Kidney glomerular epithelial cell (primary cell): Measurements from ENCODE around the gene ARHGEF10L.

Experiments used
- DNase-seq: peaks from one replicate; lab custom pipeline; 2025; lab: John Stamatoyannopoulos, UW

Gene ARHGEF10L

DNA sequence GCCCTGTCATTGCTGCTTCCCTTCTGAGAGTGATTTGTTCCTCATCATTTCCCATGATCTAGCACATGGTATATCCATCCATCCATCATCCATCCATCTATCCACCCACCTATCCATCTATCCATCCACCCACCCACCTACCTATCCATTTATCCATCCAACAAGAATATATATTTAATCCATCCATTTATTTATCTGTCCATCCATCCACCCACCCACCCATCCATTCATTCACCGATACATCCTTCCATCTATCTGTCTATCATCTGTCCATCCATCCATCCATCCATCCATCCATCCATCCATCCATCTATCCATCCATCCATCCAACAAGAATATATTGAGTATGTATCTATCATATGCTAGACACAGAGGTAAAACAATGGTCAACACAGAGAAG is 115.7 kb downstream of the ARHGEF10L start:
- no peak for DNase-seq

DNA sequence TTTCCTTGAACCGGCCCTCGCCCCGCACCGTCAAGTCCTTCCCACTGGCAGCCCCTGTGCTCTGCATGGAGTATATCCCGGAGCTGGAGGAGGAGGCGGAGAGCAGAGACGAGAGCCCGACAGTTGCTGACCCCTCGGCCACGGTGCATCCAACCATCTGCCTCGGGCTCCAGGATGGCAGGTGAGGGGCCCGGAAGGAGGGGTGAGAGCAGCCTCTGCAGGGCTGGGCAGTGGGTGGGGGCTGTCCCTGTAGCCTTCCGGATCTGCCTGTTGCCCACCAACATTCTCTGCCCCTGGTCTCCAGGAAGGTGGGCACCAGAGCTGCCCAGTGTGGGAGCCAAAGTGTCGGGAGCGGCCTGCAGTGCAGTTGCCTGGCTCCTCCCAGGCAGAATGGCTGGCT is 116.4 kb downstream of the ARHGEF10L start:
- DNase-seq, result no peak

DNA sequence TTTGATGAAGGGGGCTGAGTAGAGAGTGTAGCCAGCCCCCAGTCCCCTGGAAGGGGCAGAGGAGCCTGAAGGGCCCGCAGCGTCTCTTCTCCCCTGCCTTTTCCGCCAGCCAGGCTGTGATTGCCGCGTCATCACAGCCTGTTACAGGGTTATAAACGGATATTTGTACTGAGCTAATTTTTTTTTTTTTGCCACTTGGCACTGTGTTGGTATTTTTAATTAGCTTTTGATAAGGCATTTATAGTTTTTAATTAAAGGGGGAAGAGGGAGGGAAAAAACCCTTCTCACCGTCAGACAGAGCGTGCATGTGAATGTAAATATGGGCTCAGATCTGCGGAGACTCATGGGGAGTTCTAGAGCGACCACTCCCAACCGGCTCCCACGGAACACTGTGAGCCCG is 117.9 kb downstream of the ARHGEF10L start:
- no peak for DNase-seq

DNA sequence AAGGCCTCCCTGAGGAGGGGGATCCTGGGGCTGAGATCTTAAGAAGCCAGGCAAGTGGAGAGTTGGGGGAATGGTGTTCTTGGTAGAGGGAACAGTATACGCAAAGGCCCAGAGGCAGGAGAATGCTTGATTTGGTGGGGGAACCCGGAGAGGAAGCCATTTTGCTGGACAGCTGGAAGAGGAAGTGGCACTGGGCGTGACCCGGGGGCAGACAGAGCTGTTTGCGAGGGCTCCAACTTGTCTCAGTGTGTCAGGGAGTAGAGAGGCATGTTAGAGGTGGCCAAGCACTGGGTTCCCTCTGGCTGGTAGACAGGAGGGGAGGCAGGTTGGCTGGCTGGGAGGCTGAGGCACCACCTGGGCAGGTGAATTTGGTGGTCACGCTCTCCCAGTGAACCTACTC is 119.3 kb downstream of the ARHGEF10L start:
- DNase-seq, result no peak

DNA sequence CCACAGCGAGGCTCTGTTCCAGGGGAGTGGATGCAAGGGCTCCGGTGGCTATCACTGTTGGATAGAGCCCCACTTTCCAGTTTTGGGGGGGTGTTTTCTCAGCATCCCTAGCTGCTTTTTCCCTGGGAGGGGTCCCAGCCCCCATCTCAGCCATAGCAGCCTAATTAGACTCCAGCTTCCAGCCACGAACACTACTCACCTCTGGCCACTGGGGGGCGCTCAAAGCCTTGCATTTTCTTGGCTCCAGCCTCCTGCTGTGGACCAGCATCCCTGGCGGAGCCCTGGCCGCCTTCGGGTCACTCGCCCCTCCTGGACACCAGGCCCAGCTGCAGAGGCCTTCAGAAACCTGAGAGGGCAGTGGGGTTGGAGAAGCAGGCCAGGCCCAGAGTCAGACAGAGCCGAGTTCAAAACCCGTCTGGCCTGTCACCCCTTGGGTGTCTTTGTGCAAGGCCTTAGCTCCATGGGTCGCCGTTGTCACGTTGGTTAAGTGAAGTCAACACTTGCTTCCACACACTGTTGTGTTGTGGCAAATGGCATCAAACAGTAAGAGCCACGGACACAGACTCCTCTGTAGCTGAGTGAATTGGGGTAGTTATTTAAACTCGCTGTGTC is 122.2 kb downstream of the ARHGEF10L start:
- peak; percentile 2 for DNase-seq

DNA sequence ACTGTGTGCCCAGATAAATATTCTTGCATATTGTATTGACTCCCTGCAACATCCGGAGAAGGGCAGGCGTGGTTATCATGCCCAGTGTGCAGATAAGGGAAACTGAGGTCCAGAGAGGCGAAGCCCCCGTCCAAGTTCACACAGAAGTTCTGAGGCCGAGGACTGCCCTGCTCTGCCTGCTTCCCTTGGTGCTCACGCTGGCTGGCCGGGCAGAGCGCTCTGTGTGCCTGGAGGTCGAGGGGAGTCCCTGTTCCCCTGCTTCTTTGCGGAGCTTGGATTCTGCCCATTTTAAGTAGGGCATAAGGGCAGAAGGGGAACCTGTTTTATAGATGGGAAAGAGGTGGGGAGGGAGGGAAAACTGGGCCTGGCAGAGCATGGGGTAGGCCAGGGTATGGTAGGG is 122.8 kb downstream of the ARHGEF10L start:
- DNase-seq, result no peak

DNA sequence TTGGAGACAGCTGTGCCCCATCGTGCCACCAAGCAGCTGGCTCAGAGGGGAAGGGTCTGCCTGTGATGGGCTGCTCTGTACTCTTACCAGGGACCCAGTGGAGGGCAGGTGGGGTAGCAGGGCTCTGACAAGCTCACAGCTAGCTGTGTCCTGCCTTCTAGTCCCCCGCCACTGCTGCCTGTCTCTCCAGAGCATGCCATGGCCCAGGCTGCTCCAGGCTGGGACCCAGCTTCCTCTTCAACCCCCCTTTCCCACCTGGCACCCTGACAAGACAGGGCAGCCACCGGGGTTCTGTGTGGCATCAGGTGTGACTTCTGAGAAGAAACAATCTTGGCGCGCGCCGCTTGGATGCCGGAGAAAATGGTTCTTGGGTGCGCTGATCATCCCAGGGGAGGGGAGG is 123.3 kb downstream of the ARHGEF10L start:
- DNase-seq, result no peak

DNA sequence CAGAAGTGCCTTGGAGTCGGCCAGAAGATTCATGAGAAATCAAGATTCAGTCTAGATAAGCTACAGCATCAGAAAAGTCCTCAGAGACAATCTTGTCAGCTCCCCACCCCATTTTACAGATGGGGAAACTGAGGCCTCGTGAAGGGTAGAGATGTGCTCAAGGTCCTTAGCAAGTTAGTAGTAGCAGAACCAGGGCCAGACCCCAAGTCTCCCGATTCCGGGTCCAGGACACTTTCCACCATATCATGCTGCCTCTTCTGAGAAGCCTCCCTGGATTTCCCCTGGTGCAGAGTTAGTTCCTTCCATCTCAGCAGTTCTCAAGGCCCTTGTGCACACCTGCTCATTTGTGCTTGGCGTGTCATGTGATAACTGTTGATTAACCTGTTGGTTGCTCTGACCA is 124.1 kb downstream of the ARHGEF10L start:
- no peak for DNase-seq

DNA sequence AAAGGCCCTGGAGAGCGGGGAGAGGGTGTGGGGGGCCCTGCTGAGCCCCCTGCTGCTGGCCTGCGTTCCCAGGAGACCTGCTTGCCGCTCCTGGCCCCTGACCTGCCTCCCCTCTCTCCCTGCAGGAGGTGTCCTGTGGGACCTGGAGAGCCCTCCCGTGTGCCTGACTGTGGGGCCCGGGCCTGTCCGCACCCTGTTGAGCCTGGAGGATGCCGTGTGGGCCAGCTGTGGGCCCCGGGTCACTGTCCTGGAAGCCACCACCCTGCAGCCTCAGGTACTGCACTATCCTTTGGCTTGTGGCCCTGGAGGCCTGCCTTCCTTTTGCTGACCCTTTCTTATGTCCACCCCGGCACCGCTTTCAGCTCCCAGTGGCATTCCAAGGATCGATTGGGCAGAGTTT is 124.8 kb downstream of the ARHGEF10L start:
- DNase-seq, result no peak

DNA sequence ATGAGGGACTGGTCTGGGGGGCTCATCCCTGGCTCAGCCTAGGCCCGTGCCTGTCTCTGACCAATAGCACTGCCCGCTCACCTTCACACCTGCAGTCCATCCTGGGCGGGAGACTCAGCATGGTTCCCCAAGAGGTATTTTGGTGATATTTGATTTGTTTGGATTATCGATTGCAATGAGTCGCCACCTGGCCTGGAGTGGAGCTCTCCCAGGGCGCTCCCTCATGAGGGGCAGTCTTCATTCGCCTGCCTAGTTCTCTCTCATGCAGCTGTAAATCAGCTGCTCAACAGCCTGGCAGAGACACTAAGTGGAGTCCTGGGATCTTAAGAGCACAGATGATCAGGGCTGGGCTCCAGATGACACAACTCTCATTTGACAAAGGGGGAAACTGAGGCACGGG is 125.6 kb downstream of the ARHGEF10L start:
- DNase-seq, result no peak

DNA sequence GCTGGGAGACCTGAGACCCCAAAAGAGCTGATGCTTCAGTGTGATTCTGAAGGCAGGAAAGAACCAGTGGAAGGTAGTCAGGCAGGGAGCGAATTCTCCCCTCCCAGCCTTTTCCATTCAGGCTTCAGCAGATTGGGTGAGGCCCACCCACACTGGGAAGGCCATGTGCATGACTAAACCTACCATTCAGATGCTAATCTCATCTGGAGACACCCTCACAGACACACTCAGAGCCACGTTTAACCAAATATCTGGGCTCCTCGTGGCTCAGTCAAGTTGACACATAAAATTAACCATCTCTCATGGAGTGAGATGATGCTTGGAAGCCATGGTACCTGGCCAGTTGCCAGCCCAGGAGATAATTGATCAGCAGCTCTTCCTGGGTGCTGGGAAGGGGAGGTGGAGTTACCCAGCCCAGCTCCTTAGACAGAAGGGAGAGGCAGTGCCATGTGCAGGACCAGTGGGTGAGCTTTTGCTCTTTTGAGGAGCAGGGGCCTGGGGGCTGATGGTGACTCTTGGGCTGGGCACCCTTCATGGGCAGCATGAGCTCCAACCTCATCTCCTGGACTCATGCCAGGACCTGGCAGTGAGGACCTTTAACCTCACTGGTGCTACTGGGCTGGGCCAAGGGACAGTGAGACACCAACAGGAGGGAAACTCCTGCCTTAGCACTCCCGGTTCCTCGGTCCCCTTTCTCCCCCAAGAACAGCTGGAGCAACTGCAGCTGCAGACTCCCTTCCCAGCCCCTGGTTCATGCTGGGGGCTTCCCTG is 126.6 kb downstream of the ARHGEF10L start:
- no peak for DNase-seq

DNA sequence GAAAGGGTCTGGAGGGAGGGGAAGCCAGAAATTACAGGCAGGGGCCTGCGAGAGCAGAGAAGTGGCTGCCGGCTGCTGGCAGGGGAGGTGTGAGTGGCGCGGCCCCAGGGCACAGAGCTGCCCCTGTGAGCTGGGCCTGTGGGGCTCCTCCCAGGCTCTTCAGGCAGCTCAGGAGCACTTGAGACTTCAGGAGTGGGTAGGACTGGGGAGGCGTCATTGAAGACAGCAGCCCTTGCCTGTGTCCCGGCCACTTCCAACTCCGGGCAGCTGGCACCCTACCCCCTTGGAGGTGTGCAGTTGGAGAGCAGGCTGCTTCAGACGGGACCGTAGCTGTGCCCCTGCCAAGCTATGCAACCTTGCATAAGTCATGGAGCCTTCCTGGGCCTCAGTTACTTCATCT is 128.1 kb downstream of the ARHGEF10L start:
- no peak for DNase-seq

DNA sequence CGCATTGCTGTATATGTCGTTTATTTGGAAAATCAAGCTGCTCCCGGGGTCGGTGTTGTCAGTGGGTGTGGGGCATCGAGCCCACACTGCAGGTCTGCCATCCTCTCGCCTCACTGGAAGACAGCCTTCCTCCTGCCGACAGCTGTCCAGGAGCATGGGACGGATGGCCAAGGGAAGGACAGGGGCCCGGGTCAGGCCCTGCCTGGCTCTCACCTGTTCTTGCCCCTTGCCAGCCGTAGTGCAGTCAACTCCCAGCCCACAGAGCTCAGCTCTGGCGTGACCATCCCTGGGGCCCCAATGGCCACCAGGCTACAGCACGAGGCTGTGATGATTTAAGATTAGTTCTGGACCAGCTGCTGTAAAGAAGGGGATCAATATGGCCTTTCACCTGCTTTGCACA is 128.7 kb downstream of the ARHGEF10L start:
- DNase-seq, result no peak

DNA sequence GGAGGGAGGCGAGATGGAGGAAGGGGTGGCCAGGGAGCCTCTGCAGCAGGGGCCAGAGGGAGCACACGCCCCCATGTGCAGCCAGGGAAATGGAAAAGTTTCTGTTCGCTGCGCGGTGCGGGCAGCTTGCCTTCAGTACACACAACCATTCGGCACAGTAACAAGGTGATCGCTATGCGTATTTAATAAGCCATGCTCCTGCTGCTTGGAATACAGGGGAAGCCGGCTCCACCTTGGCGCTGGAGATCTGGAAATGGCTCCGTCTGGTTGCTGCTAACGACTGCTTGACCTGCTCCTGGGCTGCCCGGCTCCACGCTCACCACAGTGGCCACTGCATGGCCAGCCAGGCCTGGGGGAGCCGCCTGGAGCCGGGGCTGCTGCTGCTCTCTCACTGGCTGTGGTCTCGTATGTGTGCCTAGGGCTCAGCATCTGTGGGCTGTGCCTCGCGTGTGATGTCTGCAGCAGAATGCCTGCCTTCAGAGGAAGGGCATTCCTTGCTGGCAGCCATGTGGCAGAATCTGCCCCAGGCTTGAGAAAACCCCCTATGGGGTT is 129.2 kb downstream of the ARHGEF10L start:
- DNase-seq, result no peak

DNA sequence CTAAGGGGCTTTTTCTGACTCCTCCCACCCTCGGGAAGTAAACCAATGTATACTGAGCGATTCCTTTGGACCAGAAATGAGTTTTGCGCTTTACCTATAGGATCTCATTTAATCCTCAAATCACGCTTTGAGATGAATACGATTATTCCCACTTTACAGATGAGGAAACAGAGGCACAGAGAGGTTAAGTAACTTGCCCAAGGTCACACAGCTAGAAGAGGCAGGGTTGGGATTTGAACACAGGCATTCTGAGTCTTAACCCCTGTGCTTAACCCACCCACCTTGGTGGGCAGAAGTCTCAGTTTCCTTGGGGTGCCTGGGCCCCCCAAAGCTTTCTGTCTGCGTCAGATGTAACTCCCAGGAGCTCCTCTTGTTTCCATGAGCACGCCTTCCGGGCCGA is 129.8 kb downstream of the ARHGEF10L start:
- DNase-seq, result no peak

DNA sequence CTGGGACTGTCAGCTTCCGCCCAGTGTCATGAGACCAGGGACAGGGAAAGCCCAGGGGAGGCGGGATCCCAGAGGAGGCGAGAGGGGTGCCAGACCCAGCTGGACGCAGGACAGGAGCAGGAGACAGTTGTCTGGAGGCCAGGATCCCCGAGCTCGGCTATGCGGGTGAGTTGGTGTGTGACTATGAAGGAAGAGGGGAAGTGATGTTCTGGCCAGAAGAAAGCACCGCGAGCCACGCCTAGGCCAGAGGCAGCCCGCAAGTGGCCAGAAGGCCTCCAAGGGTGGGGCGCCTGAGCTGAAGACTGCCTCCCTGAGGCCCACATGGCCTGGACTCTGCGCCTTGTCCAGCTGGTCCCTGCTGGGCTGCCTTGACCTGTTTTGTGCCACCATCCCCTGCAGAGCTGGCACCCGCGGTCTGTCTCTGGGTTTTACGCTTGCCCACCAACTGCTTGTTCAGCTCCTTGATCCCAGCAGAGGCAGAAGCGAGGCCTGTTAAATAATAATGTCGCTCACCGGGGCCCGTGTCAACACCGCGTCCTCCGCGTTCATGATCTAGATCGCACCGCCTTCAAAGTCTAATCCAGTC is 130.5 kb downstream of the ARHGEF10L start:
- DNase-seq, result no peak

DNA sequence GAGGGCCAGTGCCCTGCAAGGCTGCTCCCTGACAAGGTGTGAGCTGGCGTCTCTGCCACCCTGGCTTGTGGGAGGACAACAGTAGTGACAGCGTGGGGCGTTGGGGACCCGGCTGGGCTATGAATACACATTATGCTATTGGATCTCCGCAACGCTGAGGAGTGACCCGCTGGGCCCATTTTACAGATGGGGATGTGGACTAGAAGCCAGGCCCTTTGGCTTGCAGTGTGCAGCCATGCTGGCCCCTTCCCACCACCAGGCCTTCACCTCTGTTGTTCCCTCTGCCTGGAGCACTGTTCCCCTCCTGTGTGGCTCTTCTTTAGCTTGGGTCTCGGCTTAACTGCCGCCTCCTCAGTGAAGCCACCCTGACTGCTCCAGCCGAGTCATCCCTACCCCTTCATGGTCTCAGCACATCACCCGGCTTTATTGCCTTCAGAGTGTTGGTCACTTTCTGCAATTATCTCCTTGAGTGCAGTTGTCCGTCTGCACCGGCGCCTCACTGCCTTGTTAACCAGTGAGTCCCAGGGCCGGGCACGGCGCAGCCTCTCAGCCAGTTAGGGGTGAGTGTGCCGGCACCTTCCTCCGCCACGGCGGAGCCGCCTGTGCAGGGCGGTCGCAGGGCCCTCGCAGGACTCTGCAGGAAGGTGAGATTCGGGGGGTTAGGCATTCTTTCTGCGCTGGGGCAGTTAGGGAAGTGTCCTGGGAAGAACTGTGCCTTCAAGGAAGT is 131.3 kb downstream of the ARHGEF10L start:
- no peak for DNase-seq

DNA sequence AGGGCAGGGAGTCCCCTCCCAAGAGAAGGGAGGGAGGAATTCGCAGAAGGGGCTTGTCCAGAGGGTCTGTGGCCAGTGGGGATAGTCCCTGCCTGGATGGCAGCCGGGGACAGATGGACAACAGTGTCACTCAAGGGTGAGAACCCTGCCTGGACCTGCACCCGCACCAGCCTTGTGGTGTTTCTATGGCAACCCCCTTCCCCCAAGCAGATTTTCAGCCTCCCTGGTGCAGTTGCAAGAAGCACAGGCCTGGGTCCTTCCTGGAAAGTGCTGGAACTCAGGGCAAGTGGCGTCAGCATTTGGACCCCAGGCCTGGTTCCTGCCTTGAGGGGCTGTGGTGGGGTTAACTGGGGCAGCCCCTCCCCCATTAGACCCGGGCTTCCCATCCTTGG is 131.8 kb downstream of the ARHGEF10L start:
- DNase-seq, result no peak

DNA sequence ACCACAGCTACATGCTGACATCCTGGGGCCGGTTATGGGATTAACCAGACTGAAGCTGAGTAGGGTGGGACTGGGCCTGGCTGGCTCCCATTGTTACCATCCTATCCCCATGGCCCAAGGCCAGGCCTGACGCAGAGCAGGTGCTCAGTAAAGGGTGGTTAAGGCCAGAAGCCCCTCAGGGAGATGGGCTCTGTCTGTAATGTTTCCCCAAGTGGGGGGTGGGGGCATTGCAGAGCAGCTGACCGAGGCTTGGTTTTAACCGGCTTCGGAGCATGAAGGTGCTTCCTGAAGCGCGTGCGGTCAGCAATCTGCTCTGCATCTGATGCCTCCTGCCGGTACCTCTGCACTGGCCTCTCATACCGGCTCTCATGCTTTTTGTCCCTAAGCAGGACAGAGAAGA is 132.2 kb downstream of the ARHGEF10L start:
- no peak for DNase-seq

DNA sequence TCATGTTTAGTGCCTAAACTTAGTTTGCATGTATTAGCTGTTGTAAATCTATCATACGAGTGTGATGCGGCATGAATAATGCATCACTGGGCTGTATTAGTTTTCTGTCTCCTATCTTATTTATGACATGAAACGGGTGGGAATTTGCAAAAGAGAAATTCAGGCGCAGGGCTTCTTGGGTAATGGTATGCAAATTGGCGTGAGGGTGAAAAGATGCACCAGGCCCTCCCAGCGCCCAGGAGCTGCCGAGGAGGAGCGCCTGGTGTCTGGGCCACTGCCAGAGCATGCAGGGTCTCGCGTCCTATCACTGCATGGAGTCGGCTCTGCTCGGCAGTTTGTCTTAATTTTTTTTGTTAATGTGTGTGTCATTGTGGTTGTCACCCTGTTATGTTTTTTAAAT is 132.7 kb downstream of the ARHGEF10L start:
- DNase-seq, result no peak

DNA sequence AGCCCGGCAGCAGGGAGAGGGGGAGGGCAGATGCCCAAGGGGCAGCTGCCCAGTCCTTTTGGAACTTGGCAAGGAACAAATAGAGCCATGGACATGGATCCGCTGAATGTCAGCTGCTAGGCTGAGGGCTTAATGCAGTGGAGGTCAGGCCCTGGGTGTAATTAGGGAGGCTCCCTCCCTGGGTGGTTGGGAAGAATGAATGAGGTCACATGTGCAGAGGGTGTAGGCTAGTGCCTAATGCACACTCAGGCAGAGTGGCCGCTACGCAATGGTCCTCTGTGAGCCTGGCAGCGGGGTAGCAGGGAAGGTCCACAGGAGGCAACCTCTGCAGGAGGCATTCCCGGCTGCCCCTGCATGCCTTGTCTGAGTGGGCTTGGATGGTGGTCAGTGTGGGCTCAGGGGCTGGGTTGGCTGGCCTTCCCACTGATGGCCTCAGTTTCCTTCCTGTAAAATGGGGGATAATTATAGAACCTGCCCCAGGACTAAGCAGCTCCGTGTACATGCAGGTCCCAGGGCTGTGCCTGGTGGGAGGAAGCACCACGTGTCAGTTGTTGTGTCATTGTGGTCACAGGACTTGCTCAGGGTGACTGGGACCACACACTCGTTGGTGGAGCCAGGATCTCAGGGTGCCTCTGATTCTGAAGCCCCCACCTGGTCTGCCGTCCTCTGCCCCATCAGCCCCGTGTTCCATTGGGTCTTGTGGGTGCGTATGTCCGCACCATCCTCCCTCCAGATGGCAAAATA is 134.0 kb downstream of the ARHGEF10L start:
- no peak for DNase-seq
